ENCODE data around the gene CBR3.
"Not testable (repeated sequence)": the region's sequence is repeated elsewhere in the genome, so short reads cannot be mapped to it uniquely, and the experiment has no call there.

CBR3 gene

GRCh38 chr21:36120304-36120888, 14.5 kb upstream of the CBR3 start:
- DNase-seq, result no peak

- no peak for DNase-seq
Observed at GRCh38 chr21:36122977-36123376, 11.9 kb upstream of the CBR3 start.

GRCh38 chr21:36124395-36124794, 10.5 kb upstream of the CBR3 start:
- DNase-seq, result no peak

- DNase-seq, result peak; percentile 35
Observed at GRCh38 chr21:36125512-36126207, 9.2 kb upstream of the CBR3 start.

- DNase-seq, result no peak
Observed at GRCh38 chr21:36126208-36126565, 8.7 kb upstream of the CBR3 start.

DNA sequence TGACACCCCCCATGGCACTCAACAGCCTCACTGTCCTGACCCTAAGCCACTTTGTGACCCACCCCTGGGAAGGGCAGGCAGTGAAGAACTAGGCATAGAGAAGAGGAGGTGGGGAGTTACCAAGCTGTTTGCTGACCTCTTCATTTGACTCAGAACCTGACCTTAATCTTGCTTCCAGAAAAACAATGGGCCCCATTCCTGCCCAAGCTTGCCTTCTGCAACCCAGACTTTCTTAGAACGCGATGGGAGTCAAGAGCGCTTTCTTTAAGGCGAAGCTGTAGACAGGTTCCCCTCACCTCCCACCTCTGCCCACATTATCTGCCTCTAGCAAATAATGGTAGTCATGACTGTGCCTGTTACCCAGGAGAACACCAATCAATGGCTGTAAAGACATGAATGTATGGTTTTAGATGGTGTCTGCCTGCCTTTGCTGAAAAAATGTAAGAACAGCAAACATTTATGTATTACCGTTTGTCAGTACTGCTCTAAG, 8.2 kb upstream of the CBR3 start:
- DNase-seq, result no peak

DNA sequence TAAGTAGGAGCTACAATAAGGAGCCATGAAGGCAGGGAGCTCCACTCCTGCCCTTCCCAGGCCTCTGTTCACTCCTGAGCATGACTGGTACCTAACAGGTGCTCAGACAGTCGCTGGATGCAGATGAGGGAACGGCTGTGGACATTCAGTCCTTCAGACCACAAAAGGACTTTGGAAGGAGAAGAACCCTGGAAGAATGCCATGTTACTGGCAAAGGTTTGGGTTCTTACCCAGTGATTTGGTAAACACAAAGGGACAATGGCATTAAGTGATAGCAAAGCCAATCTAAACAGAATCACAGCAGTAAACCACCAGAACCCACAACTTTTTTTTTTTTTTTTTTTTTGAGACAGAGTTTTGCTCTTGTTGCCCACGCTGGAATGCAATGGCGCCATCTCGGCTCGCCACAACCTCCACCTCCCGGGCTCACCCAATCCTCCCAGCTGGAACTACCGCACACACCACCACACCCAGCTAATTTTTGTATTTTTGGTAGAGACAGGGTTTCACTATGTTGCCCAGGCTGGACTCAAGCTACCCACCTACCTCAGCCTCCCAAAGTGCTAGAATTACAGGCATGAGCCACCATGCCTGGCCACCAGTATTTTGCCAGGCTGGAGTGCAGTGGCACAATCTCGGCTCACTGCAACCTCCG, 7.5 kb upstream of the CBR3 start:
- DNase-seq, result no peak

DNA sequence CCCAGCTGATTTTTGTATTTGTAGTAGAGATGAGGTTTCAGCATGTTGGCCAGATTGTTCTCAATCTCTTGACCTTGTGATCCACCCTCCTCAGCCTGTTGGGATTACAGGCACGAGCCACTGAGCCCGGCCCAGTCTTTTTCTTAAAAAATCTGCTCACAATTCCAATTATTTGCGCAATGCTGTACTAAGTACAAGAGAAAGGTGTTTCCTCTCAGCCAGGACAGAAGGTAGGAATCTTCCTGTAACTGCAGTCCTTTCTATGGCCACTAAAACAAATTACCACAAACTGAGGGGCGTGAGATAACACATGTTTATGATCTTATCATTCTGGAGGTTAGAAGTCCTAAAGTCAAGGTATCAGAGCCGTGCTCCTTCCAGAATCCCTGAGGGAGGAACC, 6.9 kb upstream of the CBR3 start:
- no peak for DNase-seq

DNA sequence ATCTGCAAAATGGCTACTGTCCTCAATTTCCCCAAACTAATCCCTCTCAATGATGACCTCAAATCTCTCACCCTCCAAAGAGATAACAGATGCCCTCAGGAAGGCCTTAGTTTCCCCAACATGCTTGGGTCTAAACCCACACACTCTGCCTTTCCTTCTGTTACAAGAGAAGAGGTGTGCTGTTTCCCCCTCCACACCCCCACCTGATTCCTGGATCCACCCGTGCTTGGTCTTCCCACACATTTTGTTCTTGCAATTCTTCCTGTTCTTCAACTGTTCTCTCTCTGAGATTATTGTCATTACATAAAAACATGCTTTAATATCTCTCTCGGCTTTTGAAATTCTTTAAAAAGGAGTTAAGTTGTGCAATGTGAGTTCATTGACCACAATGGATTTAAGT, 5.7 kb upstream of the CBR3 start:
- DNase-seq, result no peak

DNA sequence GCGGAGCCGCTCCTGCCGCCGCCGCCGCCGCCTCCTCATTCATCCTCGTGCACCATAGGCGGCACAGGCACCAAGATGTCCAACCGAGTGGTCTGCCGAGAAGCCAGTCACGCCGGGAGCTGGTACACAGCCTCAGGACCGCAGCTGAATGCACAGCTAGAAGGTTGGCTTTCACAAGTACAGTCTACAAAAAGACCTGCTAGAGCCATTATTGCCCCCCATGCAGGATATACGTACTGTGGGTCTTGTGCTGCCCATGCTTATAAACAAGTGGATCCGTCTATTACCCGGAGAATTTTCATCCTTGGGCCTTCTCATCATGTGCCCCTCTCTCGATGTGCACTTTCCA, 4.5 kb upstream of the CBR3 start:
- DNase-seq, result not testable (repeated sequence)

- DNase-seq, result not testable (repeated sequence)
Observed at GRCh38 chr21:36130839-36131238, 4.0 kb upstream of the CBR3 start.

DNA sequence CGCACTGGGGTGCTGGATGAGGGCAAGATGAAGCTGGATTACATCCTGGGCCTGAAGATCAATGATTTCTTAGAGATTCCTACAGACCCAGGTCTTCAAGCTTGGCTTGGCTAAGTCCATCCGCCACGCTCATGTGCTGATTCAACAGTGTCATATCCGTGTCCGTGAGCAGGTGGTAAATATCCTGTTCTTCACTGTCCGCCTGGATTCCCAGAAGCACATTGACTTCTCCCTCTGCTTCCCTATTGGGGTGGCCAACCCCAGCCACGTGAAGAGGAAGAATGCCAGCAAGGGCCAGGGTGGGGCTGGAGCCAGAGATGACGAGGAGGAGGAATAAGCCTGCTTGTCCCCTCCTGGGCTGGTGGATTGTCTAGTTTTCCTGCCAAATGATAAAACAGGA, 2.2 kb upstream of the CBR3 start:
- DNase-seq, result no peak

DNA sequence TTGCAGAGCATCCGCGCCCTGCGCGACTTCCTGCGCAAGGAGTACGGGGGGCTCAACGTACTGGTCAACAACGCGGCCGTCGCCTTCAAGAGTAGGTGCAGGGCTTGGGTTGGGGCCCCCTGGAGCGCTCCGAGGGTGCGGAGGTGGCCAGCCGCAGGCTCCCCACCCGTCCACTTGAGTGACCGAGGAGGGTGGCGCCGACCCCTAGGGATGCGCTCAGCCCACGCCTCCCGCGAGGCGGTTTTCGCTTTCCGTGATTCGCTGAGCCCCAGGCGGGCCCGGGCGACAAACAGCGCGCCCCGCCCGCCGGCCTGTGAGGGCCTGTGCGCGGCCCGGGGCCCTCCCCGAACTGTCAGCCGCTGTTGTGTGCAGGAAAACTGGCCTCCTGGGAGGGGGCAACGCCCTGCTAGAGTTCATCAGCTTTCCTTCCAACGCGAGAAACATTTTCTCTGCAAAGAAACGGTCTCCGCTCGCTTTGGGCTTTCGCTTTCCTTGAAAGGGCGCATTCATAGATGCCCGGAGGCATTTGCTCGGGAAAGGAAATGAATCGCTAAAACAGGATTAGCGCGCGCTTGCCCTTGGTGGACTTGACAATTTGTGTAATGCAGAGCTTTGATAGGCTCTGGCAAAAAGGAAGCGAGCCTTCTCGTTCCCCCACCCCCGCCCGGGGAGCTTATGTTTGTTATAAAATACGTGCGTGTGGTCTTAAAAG, 668 bp downstream of the CBR3 start:
- DNase-seq, result peak; percentile 27

GRCh38 chr21:36139791-36140190, 4.9 kb downstream of the CBR3 start:
- DNase-seq, result not testable (repeated sequence)

GRCh38 chr21:36141513-36141925, 6.6 kb downstream of the CBR3 start:
- peak; percentile 86 for DNase-seq

GRCh38 chr21:36144233-36144632, 9.4 kb downstream of the CBR3 start:
- not testable (repeated sequence) for DNase-seq

- DNase-seq, result no peak
Observed at GRCh38 chr21:36145259-36145658, 10.4 kb downstream of the CBR3 start.

DNA sequence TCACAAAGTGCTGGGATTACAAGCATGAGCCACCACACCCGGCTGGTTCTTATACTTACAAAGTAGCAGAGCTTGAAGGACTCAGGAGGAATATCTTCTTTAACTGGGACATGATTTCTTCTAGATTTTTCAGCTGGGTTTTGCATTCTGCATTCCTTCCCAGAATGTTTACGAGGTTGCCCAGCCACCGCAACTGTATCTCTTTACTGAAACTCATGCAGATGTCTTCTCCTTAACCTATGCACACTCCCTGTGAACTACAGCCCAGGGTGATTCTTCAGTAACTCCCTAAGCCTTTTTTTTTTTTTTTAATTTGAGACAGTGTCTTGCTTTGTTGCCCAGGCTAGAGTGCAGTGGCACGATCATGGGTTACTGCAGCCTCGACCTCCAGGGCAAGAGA, 13.0 kb downstream of the CBR3 start:
- no peak for DNase-seq

GRCh38 chr21:36148886-36149285, 14.0 kb downstream of the CBR3 start:
- no peak for DNase-seq

GRCh38 chr21:36149788-36150711, 15.2 kb downstream of the CBR3 start:
- DNase-seq, result no peak

- DNase-seq, result no peak
Observed at GRCh38 chr21:36155603-36156338, 20.9 kb downstream of the CBR3 start.

DNA sequence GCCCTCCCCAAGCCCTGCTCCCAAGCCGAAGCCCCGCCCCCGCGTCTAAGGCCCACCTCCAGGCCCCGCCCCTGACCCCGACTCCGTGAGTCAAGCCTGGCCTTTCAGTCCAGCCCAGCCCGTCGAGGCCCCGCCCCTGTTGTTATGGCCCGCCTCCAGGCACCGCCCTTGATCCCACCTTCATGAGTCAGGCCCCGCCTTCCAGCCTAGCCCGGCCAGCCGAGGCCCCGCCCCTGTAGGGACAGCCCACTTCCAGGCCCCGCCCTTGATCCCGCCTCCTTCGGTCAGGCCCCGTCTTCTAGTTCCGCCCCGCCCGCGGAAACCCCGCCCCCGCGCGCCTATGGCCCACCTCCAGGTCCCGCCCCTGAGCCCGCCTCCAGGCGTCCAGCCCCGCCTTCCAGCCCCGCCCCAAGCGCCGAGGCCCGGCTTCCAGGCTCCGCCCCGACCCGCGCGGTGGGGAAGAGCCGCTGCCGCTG, 21.5 kb downstream of the CBR3 start:
- DNase-seq, result peak; percentile 100
